HG03439 (cell line): ENCODE measurements around the gene PSPN.

ENCODE experiments used
- ATAC-seq: cut with Tn5 transposase; IDR thresholded peaks from one replicate; pipeline ENCODE4 v1.9.1; 2021; ENCODE audit warnings: mild to moderate bottlenecking, moderate library complexity; ENCODE audit not compliant: unreplicated experiment

The PSPN gene

GRCh38 chr19:6334490-6335285, 41.0 kb downstream of the PSPN start:
- ATAC-seq: no peak

- ATAC-seq: no peak
These were observed 42.3 kb downstream of the PSPN start, which contains the start of gene ACER1 for GRCh38 chr19:6333439-6333838. Gene ACER1 (minus strand): TSS chr19:6333612. CDS start chr19:6333551, 61 bp downstream.

GRCh38 chr19:6326815-6327214, 48.9 kb downstream of the PSPN start:
- ATAC-seq: no peak

GRCh38 chr19:6325614-6326013, 50.1 kb downstream of the PSPN start:
- no peak for ATAC-seq
